ENCODE results near the gene DIAPH2.

- no peak for TF ChIP-seq CTCF (IDR thresholded peaks at IDR 0.05; ENCODE audit: low read depth, low read length)
- TF ChIP-seq POLR2A (IDR thresholded peaks at IDR 0.05; ENCODE audit: extremely low read depth, insufficient read length), result no peak
- TF ChIP-seq MAX (IDR thresholded peaks at IDR 0.05; ENCODE audit: low read depth, low read length), result no peak
- TF ChIP-seq MYC (IDR thresholded peaks at IDR 0.05; ENCODE audit: low read depth, low read length), result no peak
Observed at GRCh38 chrX:97011540-97011939, 326.9 kb downstream of the DIAPH2 start.

All from NB4 (cell line).